HEK293 (cell line): ENCODE data around the gene CDH24.

Experiments used
- CTCF ChIA-PET: fragments of 350-600 bp; formaldehyde crosslinking; extraction: SDS; loops from one replicate; lab custom pipeline; 2021; ENCODE audit warnings: antibody characterized with exemption; lab: Yijun Ruan, JAX
- POLR2A ChIA-PET: fragments of 300-600 bp; formaldehyde crosslinking; extraction: SDS; loops from one replicate; lab custom pipeline; 2020; ENCODE audit warnings: antibody characterized with exemption, inconsistent platforms; lab: Yijun Ruan, JAX
- H3K27ac ChIP-seq: fragments of 200-500 bp; sonication (Bioruptor generic); 2 replicates; pipeline ENCODE4 v1.5.1; 2014; ENCODE audit warnings: low read depth, low read length, control low read depth, inconsistent platforms; ENCODE audit errors: extremely low read depth
- H3K36me3 ChIP-seq, 2 experiments: fragments of 200-500 bp in 1 of 2; sonication (Bioruptor generic) in 1 of 2; 1 replicate in 1 of 2; 2 replicates in 1 of 2; pipeline ENCODE4 v1.5.1; 2014 to 2017; ENCODE audit warnings: inconsistent platforms in 2 of 2, low read length in 2 of 2; ENCODE audit not compliant: control insufficient read depth in 2 of 2, insufficient read depth in 1 of 2
- H3K4me1 ChIP-seq: fragments of 200-500 bp; sonication (Bioruptor generic); 2 replicates; pipeline ENCODE4 v1.5.1; 2014; ENCODE audit warnings: mild to moderate bottlenecking, low read length, inconsistent platforms; ENCODE audit not compliant: control insufficient read depth, insufficient read depth
- H3K4me3 ChIP-seq: 2 replicates; pipeline ENCODE4 v1.5.1; 2011; ENCODE audit warnings: low read depth, mild to moderate bottlenecking, control low read depth, low read length, moderate library complexity
- H3K9me3 ChIP-seq: fragments of 200-500 bp; sonication (Bioruptor generic); 2 replicates; pipeline ENCODE4 v1.5.1; 2014; ENCODE audit warnings: low read depth, low read length, inconsistent platforms; ENCODE audit not compliant: control insufficient read depth, insufficient read depth
- FEZF1 ChIP-seq: fragments of 450-650 bp; formaldehyde crosslinking; IDR thresholded peaks from 2 replicates; pipeline ENCODE4 v1.5.1; 2016; ENCODE audit warnings: missing biosample characterization, missing genetic modification characterization
- OSR2 ChIP-seq: fragments of 450-650 bp; formaldehyde crosslinking; IDR thresholded peaks from 2 replicates; pipeline ENCODE4 v1.5.1; 2016; ENCODE audit warnings: missing biosample characterization, missing genetic modification characterization
- PRDM6 ChIP-seq: fragments of 450-650 bp; formaldehyde crosslinking; IDR thresholded peaks from 2 replicates; pipeline ENCODE4 v1.5.1; 2017; ENCODE audit warnings: missing biosample characterization, missing genetic modification characterization
- WT1 ChIP-seq: fragments of 450-650 bp; formaldehyde crosslinking; IDR thresholded peaks from 2 replicates; pipeline ENCODE4 v1.5.1; 2016; ENCODE audit warnings: missing biosample characterization, missing genetic modification characterization
- YY1 ChIP-seq: fragments of 450-650 bp; formaldehyde crosslinking; IDR thresholded peaks from 2 replicates; pipeline ENCODE4 v1.5.1; 2018; ENCODE audit warnings: missing biosample characterization, missing genetic modification characterization
- ZBTB7A ChIP-seq: fragments of 450-650 bp; formaldehyde crosslinking; IDR thresholded peaks from 2 replicates; pipeline ENCODE4 v1.5.1; 2016; ENCODE audit warnings: low read depth, missing biosample characterization, missing genetic modification characterization
- ZFP3 ChIP-seq: fragments of 450-650 bp; formaldehyde crosslinking; IDR thresholded peaks from 2 replicates; pipeline ENCODE4 v1.5.1; 2016; ENCODE audit warnings: low read depth, missing biosample characterization, missing genetic modification characterization
- ZNF112 ChIP-seq: fragments of 450-650 bp; formaldehyde crosslinking; IDR thresholded peaks from 2 replicates; pipeline ENCODE4 v1.5.0; 2017; ENCODE audit warnings: missing biosample characterization, missing genetic modification characterization
- ZNF121 ChIP-seq: fragments of 450-650 bp; formaldehyde crosslinking; IDR thresholded peaks from 2 replicates; pipeline ENCODE4 v1.5.1; 2016; ENCODE audit warnings: missing biosample characterization, missing genetic modification characterization
- ZNF132 ChIP-seq: fragments of 450-650 bp; formaldehyde crosslinking; IDR thresholded peaks from 2 replicates; pipeline ENCODE4 v1.5.1; 2017; ENCODE audit warnings: missing biosample characterization, missing genetic modification characterization, borderline replicate concordance
- ZNF16 ChIP-seq: fragments of 450-650 bp; formaldehyde crosslinking; IDR thresholded peaks from 2 replicates; pipeline ENCODE4 v1.5.1; 2016; ENCODE audit warnings: low read depth, missing biosample characterization, missing genetic modification characterization
- ZNF175 ChIP-seq: fragments of 450-650 bp; formaldehyde crosslinking; IDR thresholded peaks from 2 replicates; pipeline ENCODE4 v1.5.1; 2016; ENCODE audit warnings: missing biosample characterization, missing genetic modification characterization
- ZNF2 ChIP-seq: fragments of 450-650 bp; formaldehyde crosslinking; IDR thresholded peaks from 2 replicates; pipeline ENCODE4 v1.5.1; 2016; ENCODE audit warnings: missing biosample characterization, missing genetic modification characterization
- ZNF354C ChIP-seq: fragments of 450-650 bp; formaldehyde crosslinking; IDR thresholded peaks from 2 replicates; pipeline ENCODE4 v1.5.1; 2016; ENCODE audit warnings: missing biosample characterization, missing genetic modification characterization, low read depth, borderline replicate concordance
- ZNF362 ChIP-seq: fragments of 450-650 bp; formaldehyde crosslinking; IDR thresholded peaks from 2 replicates; pipeline ENCODE4 v1.5.1; 2016; ENCODE audit warnings: missing biosample characterization, missing genetic modification characterization
- ZNF391 ChIP-seq: fragments of 450-650 bp; formaldehyde crosslinking; IDR thresholded peaks from 2 replicates; pipeline ENCODE4 v1.5.1; 2016; ENCODE audit warnings: low read depth, missing biosample characterization, missing genetic modification characterization, borderline replicate concordance
- ZNF416 ChIP-seq: fragments of 450-650 bp; formaldehyde crosslinking; IDR thresholded peaks from 2 replicates; pipeline ENCODE4 v1.5.1; 2016; ENCODE audit warnings: missing biosample characterization, missing genetic modification characterization
- ZNF426 ChIP-seq: fragments of 450-650 bp; formaldehyde crosslinking; IDR thresholded peaks from 2 replicates; pipeline ENCODE4 v1.5.1; 2017; ENCODE audit warnings: missing biosample characterization, missing genetic modification characterization, mild to moderate bottlenecking, inconsistent platforms, moderate library complexity
- ZNF48 ChIP-seq: fragments of 450-650 bp; formaldehyde crosslinking; IDR thresholded peaks from 2 replicates; pipeline ENCODE4 v1.5.1; 2016; ENCODE audit warnings: missing biosample characterization, missing genetic modification characterization
- ZNF560 ChIP-seq: fragments of 450-650 bp; formaldehyde crosslinking; IDR thresholded peaks from 2 replicates; pipeline ENCODE4 v1.5.1; 2017; ENCODE audit warnings: missing biosample characterization, missing genetic modification characterization, borderline replicate concordance
- ZNF585B ChIP-seq: fragments of 450-650 bp; formaldehyde crosslinking; IDR thresholded peaks from 2 replicates; pipeline ENCODE4 v1.5.1; 2016; ENCODE audit warnings: missing biosample characterization, missing genetic modification characterization
- ZNF664 ChIP-seq: fragments of 450-650 bp; formaldehyde crosslinking; IDR thresholded peaks from 2 replicates; pipeline ENCODE4 v1.5.1; 2016; ENCODE audit warnings: missing biosample characterization, missing genetic modification characterization
- ZNF701 ChIP-seq: fragments of 450-650 bp; formaldehyde crosslinking; IDR thresholded peaks from 2 replicates; pipeline ENCODE4 v1.5.1; 2016; ENCODE audit warnings: missing biosample characterization, missing genetic modification characterization
- ZNF777 ChIP-seq: fragments of 450-650 bp; formaldehyde crosslinking; IDR thresholded peaks from 2 replicates; pipeline ENCODE4 v1.5.1; 2017; ENCODE audit warnings: missing biosample characterization, missing genetic modification characterization, borderline replicate concordance
- ZNF837 ChIP-seq: fragments of 450-650 bp; formaldehyde crosslinking; IDR thresholded peaks from 2 replicates; pipeline ENCODE4 v1.5.1; 2016; ENCODE audit warnings: missing biosample characterization, missing genetic modification characterization
- TF ChIP-seq, protein P1 (sequence below): fragments of 450-650 bp; formaldehyde crosslinking; IDR thresholded peaks from 2 replicates; pipeline ENCODE4 v1.5.1; 2016; ENCODE audit warnings: missing biosample characterization, missing genetic modification characterization
- TF ChIP-seq, protein P2 (sequence below): fragments of 450-650 bp; formaldehyde crosslinking; IDR thresholded peaks from 2 replicates; pipeline ENCODE4 v1.5.1; 2016; ENCODE audit warnings: missing biosample characterization, missing genetic modification characterization
- TF ChIP-seq, protein P3 (sequence below): fragments of 450-650 bp; formaldehyde crosslinking; IDR thresholded peaks from 2 replicates; pipeline ENCODE4 v1.5.1; 2016; ENCODE audit warnings: missing biosample characterization, missing genetic modification characterization

The CDH24 gene

DNA sequence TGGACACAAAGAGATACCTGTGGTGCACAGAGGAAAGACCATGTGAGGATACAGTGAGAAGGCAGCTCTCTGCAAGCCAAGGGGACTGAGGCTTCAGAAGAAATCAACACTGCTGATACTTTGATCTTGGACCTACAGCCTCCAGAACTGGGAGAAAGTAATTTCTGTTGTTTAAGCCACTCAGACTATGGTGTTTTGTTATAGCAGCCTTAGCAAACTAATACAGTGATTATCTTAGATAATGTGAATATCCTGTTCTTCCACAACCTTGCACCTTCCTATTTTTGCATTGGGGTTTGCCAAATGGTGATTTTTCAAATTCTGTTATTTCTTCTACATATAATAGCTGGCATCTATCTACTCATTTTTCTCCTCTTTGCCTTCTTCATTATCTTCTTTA lies 39.2 kb downstream of the CDH24 start:
- ChIA-PET POLR2A (no interaction called here), CTCF (interaction anchor here (0.5 to 1.4 kb wide), 6 partner anchors 11 to 87 kb away, joined by 3 to 5 read pairs (median 3); no protein-coding TSS in a partner anchor)
- H3K4me1 ChIP-seq = peaks cover 6% of the 10 kb centered on the region
- H3K36me3 ChIP-seq = no peaks in the 10 kb centered on the region
- no peak for TF ChIP-seq ZNF426 (tag by site-specific recombination)
- TF ChIP-seq ZNF837 (tag by site-specific recombination) = no peak
- no peak for TF ChIP-seq ZNF701
- no peak for TF ChIP-seq ZNF2 (tag by site-specific recombination)
- TF ChIP-seq ZNF777 (tag by site-specific recombination) = no peak
- TF ChIP-seq ZNF175 (tag by site-specific recombination) = no peak
- no peak for TF ChIP-seq ZNF354C (tag by site-specific recombination)
- no peak for TF ChIP-seq ZNF391 (tag by site-specific recombination)
- TF ChIP-seq, protein P1, sequence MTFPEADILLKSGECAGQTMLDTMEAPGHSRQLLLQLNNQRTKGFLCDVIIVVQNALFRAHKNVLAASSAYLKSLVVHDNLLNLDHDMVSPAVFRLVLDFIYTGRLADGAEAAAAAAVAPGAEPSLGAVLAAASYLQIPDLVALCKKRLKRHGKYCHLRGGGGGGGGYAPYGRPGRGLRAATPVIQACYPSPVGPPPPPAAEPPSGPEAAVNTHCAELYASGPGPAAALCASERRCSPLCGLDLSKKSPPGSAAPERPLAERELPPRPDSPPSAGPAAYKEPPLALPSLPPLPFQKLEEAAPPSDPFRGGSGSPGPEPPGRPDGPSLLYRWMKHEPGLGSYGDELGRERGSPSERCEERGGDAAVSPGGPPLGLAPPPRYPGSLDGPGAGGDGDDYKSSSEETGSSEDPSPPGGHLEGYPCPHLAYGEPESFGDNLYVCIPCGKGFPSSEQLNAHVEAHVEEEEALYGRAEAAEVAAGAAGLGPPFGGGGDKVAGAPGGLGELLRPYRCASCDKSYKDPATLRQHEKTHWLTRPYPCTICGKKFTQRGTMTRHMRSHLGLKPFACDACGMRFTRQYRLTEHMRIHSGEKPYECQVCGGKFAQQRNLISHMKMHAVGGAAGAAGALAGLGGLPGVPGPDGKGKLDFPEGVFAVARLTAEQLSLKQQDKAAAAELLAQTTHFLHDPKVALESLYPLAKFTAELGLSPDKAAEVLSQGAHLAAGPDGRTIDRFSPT (tag by site-specific recombination) = no peak
- no peak for TF ChIP-seq ZNF585B (tag by site-specific recombination)
- no peak for TF ChIP-seq ZNF362 (tag by site-specific recombination)
- no peak for TF ChIP-seq ZNF664 (tag by site-specific recombination)
- TF ChIP-seq, protein P2, sequence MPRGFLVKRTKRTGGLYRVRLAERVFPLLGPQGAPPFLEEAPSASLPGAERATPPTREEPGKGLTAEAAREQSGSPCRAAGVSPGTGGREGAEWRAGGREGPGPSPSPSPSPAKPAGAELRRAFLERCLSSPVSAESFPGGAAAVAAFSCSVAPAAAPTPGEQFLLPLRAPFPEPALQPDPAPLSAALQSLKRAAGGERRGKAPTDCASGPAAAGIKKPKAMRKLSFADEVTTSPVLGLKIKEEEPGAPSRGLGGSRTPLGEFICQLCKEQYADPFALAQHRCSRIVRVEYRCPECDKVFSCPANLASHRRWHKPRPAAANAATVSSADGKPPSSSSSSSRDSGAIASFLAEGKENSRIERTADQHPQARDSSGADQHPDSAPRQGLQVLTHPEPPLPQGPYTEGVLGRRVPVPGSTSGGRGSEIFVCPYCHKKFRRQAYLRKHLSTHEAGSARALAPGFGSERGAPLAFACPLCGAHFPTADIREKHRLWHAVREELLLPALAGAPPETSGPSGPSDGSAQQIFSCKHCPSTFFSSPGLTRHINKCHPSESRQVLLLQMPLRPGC (tag by site-specific recombination) = no peak
- TF ChIP-seq ZBTB7A (tag by site-specific recombination) = no peak
- TF ChIP-seq WT1 (tag by site-specific recombination) = no peak
- TF ChIP-seq ZNF132 (tag by site-specific recombination) = no peak
- TF ChIP-seq ZNF48 (tag by site-specific recombination) = no peak
- TF ChIP-seq, protein P3, sequence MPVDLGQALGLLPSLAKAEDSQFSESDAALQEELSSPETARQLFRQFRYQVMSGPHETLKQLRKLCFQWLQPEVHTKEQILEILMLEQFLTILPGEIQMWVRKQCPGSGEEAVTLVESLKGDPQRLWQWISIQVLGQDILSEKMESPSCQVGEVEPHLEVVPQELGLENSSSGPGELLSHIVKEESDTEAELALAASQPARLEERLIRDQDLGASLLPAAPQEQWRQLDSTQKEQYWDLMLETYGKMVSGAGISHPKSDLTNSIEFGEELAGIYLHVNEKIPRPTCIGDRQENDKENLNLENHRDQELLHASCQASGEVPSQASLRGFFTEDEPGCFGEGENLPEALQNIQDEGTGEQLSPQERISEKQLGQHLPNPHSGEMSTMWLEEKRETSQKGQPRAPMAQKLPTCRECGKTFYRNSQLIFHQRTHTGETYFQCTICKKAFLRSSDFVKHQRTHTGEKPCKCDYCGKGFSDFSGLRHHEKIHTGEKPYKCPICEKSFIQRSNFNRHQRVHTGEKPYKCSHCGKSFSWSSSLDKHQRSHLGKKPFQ (tag by site-specific recombination) = no peak
- no peak for TF ChIP-seq YY1 (tag by site-specific recombination)
- H3K4me3 ChIP-seq = no peak overlapping the region
- H3K27ac ChIP-seq = no peak overlapping the region
- H3K9me3 ChIP-seq = no peaks in the 10 kb centered on the region

- no peak overlapping the region for H3K27ac ChIP-seq
- no peaks in the 10 kb centered on the region for H3K36me3 ChIP-seq
- ChIA-PET CTCF (interaction anchor here (0.6 to 1.8 kb wide), 4 partner anchors 22 to 117 kb away, joined by 3 to 6 read pairs (median 3); no protein-coding TSS in a partner anchor), POLR2A (interaction anchor here (0.6 to 1.8 kb wide), 3 partner anchors 10 to 207 kb away, joined by 3 to 11 read pairs (median 5); partner anchors contain the start of genes ACIN1 and C14orf119)
- no peak overlapping the region for H3K4me3 ChIP-seq
- no peaks in the 10 kb centered on the region for H3K9me3 ChIP-seq
- H3K4me1 ChIP-seq = no peaks in the 10 kb centered on the region; the same call in 1 of the 2 replicates
- TF ChIP-seq ZNF416 (tag by site-specific recombination) (no peak), OSR2 (no peak), ZNF16 (tag by site-specific recombination) (no peak), ZNF112 (tag by site-specific recombination) (no peak), ZNF121 (no peak), ZNF560 (tag by site-specific recombination) (no peak), ZFP3 (tag by site-specific recombination) (no peak), PRDM6 (no peak), FEZF1 (tag by site-specific recombination) (no peak)
These were observed 40.2 kb downstream of the CDH24 start for GRCh38 chr14:23017091-23017490.
